Keratinocyte (primary cell): ENCODE results near the gene GABRE.

Experiments used
- CTCF ChIP-seq, 3 experiments: IDR thresholded peaks in 1 of 3; conservative IDR thresholded peaks in 1 of 3; optimal IDR thresholded peaks in 1 of 3; 2 replicates in 2 of 3; 3 replicates in 1 of 3; pipeline versions ENCODE3 to v1.5.1; 2011; ENCODE audit warnings: low read length in 3 of 3, mild to moderate bottlenecking in 3 of 3, moderate library complexity in 2 of 3, control low read depth in 1 of 3, inconsistent platforms in 1 of 3; ENCODE audit not compliant: insufficient read depth in 2 of 3; ENCODE audit errors: extremely low read depth in 1 of 3
- EZH2 ChIP-seq: IDR thresholded peaks from one replicate; pipeline ENCODE4 v1.6.1; 2012; ENCODE audit warnings: inconsistent platforms, mild to moderate bottlenecking, low read length, moderate library complexity

- TF ChIP-seq CTCF (optimal IDR thresholded peaks at IDR 0.05 in 1 of 3, IDR thresholded peaks at IDR 0.05 in 1 of 3, conservative IDR thresholded peaks at IDR 0.05 in 1 of 3; ENCODE audit: extremely low read depth in 1 of 3, insufficient read depth in 2 of 3, low read length in 3 of 3) (no peak), EZH2 (no peak)
Measured at GRCh38 chrX:151974336-151975227, at the start of gene GABRE.
